ENCODE data around the gene MDN1.

GRCh38 chr6:89602166-89602565, 217.4 kb downstream of the MDN1 start:
- no peak for TF ChIP-seq RARB (CRISPR knock-in tag; IDR thresholded peaks at IDR 0.05)
- TF ChIP-seq PATZ1 (CRISPR knock-in tag; IDR thresholded peaks at IDR 0.05; ENCODE audit: borderline replicate concordance): no peak
- no peak for TF ChIP-seq ESRRG (CRISPR knock-in tag; IDR thresholded peaks at IDR 0.05)
- no peak for TF ChIP-seq ISL1 (CRISPR knock-in tag; IDR thresholded peaks at IDR 0.05)
- no peak for TF ChIP-seq BACH2 (CRISPR knock-in tag; IDR thresholded peaks at IDR 0.05; ENCODE audit: borderline replicate concordance)
- no peak for TF ChIP-seq ZFP30 (CRISPR knock-in tag; IDR thresholded peaks at IDR 0.05)
- no peak for TF ChIP-seq GLIS3 (CRISPR knock-in tag; IDR thresholded peaks at IDR 0.05)
- no peak for TF ChIP-seq POU6F1 (CRISPR knock-in tag; IDR thresholded peaks at IDR 0.05; ENCODE audit: borderline replicate concordance, low read depth)
- no peak for TF ChIP-seq OSR1 (CRISPR knock-in tag; IDR thresholded peaks at IDR 0.05)
- TF ChIP-seq ZNF70 (CRISPR knock-in tag; IDR thresholded peaks at IDR 0.05): no peak
- no peak for TF ChIP-seq ZFP3 (CRISPR knock-in tag; IDR thresholded peaks at IDR 0.05)
- no peak for TF ChIP-seq TSHZ2 (CRISPR knock-in tag; IDR thresholded peaks at IDR 0.05)
- no peak for TF ChIP-seq CREB5 (CRISPR knock-in tag; IDR thresholded peaks at IDR 0.05; ENCODE audit: low read depth)
